ENCODE results near the gene CD96.
"Not testable (repeated sequence)": the region's sequence is repeated elsewhere in the genome, so short reads cannot be mapped to it uniquely, and the experiment has no call there.

CD96 gene

DNA sequence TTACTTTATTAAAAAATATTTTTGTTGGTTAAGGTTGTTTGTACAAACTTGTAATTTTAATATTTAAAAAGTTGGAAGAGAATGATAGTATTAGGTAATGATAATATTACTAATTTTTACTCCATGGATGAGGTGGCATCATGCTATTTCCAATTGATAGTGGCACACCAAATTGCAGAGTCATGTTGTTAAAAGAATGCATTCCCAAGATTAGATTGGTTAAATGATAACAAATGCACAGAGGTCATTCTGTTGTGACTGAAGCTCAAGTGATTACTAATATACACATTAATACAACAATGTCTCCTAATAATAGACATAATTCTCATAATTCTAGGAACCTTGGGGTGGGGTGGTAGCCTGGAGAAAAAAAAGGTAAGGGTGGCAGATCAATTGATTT, 126.3 kb downstream of the CD96 start:
- DNase-seq (ENCODE audit: insufficient read length, low spot score) (no peak), FAIRE-seq (no peak)

DNA sequence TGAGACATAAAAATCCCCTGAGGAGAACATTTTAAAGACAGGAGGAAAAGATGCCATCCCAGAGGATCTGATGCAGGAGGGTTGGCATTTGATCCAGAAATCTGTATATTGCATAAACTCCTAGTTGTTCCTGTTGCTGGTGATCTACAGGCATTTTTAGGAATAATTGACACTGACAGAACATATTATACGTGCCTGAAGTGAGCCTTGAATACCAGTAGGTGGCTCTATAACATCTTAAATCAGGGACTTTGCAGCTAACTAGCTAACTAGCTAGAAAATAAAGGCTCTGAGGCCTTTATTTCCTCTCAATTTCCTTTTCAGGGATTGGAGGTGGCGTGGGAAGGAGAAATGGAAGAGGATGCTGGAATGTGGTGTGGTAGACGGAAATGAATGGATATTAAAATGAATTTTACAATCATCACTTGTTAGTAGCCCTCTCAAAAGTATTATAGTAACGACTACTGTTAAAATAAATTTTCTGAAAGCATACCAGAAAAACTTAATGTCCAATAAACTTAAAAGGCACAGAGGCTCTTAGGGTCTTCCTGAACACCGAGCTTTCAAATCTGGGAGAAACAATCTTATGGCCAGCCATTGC, 127.0 kb downstream of the CD96 start:
- FAIRE-seq (no peak), DNase-seq (ENCODE audit: insufficient read length, low spot score) (peak; percentile 63)

DNA sequence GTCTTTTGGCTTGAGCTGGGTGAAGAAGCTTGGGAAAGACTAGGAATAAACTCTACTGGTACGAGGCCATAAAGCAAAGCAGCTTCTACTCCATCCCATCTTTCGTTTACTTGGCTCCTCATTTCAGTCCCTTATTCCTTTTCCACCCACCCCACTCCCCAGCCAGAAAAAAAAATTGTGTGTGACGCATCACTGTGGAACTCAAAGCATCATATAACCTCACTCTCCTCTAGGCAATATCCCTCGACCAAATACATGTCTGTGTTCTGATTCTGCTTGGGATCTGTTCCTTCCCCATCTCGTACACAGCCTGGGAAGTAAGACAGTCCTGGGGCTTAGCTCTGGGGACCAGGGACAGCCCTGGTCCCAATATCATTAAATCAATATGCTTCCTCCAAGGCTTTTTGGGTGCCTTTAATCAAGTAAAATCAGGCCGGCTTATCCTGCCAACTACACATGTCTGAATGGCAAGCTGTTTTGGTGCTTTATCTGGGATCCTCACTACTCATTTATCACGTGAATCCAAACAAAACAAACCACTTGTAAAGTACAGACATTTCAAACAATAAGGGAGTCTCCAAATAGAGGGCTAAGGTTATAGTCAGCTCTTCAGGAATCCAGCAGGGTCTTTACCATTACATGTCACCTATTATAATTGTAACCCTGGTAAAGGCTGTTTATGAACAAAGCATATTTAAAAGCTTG, 128.1 kb downstream of the CD96 start:
- peak; percentile 93 for FAIRE-seq
- no peak for DNase-seq (ENCODE audit: insufficient read length, low spot score)

DNA sequence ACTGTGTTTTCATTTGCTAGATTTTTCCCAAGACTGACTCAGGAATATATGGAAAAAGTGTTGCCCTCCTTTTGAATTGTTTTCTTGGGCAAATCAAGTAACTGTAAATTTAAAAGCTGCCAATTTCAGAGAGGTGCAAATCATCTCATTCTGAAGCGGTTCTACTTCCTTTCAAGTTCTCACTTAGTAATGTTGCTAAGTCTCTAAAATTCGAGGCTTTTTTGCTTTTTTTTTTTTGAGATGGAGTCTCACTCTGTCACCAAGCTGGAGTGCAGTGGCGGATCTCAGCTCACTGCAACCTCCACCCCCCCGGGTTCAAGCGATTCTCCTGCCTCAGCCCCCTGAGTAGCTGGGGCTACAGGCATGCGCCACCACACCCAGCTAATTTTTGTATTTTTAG, 130.5 kb downstream of the CD96 start:
- not testable (repeated sequence) for DNase-seq (ENCODE audit: insufficient read length, low spot score); FAIRE-seq

DNA sequence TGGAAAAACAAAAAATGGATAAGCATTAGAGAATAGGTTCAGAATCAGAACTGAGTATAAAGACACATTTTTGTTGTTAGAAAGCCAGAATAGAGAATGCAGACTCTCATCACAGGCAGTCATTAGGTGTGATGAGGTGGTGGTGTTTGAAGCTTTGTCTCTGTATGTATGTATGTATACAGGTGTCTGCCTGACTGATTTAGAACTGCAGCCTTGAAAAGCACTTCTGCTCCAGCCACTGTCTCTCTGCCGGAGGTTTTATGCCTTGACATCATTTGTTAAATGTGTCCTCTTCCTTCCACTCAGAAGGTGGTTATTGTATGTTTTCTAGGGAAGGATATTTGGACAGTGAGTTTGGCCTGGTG, 133.8 kb downstream of the CD96 start:
- no peak for DNase-seq (ENCODE audit: insufficient read length, low spot score)
- FAIRE-seq = no peak

DNA sequence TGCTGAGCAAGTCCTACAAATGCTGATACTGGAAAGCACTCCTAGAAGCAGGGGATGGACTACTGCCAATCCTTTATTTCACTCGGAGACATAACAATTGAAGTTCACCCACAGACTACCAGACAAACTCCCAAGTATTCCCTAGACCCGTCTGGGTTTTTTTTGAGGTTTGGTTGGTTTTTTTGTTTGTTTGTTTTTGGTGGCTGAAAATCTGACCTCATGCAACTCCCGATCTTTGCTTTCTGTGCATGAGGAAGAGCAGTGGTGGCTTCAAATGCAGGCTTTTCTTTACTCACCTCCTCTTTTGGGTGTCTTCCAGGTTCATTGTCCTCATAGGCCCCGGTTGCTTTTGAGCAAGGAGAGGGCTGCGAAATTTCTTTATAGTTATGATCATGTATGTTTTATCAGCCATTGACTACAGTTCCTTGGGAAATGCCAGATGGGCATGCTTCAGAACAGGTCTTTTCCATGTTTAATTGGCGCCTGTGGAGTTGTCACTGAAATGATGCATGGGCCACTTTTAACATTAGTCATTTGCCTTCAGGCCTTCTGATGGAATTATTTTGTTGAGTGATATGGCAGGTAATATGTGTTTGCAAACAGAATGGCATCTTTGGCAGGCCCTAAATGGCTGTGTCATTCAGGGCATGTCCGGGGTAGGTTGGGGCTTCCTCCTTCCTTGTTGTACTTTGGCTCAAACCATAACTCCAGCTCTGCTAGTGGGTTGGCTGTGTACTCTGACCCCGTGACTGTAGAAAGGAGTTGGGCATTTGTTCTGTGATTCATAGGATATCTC, 134.4 kb downstream of the CD96 start:
- FAIRE-seq = peak; percentile 49
- DNase-seq (ENCODE audit: insufficient read length, low spot score) = peak; percentile 46

DNA sequence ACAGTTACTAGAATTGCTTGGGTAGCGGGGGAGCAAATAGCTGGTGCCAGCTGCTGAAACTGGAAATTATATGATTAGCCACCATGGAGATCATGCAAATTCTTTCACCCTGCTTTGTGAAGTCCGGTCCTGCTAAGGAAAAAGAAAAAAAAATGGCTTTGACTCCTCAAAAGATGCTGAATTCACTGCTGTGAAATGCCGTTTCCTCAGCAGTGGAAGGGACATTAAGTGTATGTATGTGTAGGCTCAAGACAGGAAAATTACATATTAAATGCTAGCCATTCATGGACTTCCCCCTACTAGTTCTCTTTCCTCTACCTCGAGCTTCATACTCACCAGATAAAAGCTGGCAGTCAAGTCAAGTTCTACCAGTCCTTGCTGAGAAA, 135.0 kb downstream of the CD96 start:
- no peak for FAIRE-seq
- DNase-seq (ENCODE audit: insufficient read length, low spot score) = no peak

DNA sequence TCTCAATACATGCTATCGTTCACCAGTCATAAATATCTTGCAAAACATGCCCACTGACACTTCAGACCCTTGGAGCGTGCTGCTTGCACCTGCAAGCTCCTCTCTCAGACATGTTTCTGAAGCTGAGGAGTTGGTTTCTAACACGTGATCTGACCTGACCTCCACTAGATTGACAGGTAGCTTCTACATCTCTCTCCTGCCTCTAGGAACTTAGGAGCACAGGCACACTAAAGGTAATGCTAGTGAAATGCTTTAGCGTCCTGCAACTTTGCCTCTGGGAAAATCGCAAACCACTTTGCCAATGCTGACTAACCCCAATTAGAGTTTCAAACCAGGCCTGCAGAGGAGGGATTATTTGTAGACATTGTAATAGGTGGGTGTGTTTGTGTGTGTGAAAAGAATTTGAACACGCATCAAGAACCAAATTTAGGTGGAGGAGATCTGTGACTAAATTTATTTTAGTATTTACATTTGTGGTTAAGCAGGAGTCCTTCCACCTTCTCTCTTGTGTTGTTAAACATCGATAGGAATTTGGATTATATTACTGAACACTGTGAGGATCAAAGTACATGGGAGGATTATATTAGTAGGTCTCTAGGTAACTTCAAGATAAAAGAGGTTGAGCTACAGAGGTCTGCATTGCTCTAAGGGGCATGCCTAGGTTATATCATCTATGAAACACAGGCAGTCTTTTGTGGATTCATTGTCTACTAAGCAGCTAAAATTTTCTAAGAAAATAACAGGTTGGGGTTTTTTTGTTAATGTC, 139.8 kb downstream of the CD96 start:
- FAIRE-seq (no peak), DNase-seq (ENCODE audit: insufficient read length, low spot score) (no peak)

DNA sequence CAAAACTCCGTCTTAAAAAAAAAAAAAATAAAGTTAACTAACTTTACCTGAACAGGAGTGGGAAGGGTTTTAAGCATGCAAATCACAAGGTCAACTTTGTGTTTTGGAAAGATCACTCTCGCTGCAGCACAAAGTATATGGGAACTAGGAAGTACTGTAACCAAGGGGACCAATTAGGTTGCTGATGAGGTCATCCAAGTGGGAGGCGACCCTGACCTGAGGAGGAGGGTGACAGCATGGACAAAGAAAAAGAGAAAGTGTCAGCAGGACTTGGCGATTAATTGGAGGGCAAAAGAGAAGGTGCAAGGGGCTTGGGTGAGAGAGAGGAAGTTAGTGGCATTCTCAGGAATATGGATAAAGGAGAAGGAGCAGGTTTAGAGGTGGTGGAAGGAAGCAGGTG, 142.6 kb downstream of the CD96 start:
- FAIRE-seq = no peak
- no peak for DNase-seq (ENCODE audit: insufficient read length, low spot score)

DNA sequence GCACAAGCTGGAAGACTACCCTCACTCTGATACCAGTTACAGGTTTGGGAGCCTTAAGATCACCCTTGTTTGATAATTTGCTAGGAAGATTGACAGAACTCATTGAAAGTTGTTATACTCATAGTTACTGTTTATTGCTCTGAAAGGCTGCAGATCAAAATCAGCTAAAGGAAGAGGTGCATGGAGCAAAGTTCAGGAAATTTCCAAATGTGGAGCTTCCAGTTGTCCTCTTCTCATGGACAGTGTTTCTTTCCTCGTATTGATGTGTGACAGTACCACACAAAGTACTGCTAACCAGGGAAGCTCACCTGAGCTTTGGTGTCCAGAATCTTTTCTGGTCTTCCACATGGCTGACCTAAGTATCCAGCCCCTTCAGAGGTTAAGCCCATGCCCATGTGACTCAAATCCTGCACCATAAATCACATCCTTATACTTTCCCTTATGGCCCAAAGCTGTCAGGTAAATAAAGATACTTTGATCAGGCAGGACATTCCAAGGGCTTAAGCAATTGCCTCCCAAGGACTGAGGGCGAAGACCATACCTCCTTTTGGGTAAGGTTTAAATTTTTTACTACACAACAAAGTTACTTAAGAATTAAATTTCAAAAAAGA, 146.3 kb downstream of the CD96 start:
- FAIRE-seq = no peak
- no peak for DNase-seq (ENCODE audit: insufficient read length, low spot score)

DNA sequence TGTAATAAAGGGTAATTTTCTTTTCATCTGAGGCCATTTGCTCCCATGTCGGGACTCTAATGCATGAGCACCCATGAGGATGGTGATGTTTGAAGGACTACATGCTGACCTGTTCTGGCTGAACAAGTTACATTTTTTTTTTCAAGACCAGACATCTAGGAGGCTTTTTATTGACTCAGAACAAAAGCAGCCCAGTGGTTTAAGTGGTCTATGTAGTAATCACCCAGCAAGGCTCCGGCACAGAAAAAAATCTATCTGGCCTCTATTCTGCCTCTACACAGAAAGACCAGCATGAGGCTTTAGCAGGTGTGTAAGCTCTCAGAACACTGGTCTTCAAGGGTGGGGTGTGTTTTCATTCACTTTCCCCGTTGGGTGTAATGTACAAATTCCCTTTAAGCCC, 148.2 kb downstream of the CD96 start:
- DNase-seq (ENCODE audit: insufficient read length, low spot score) = no peak

DNA sequence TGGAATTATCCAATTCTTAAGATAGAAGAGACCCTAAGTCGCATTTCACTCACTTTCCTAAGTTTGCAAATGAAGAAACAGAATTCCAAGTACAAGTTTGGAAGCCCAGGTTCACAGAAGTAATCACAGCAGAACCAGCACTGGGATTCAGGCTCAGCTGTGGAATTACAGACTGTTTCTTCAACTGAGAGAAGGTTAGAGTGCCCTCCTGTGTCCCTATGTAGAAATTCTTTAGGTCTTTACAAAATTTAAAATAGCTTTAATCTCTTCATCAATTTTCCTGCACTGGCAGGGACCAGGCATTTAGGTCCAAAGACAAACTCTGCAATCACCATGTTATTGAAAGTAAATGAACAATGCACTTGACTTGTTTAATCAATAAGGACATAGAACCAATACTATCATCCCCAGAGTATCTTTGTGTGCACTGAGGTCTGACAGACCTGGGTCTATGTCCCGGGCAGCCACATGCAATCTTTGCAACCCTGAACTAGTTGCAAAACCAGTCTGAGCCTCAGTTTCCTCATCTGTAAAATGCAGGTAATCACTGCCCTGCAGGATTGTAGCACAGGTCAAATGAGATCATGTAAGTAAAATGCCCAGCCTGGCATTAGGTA, 149.4 kb downstream of the CD96 start:
- FAIRE-seq (no peak), DNase-seq (ENCODE audit: insufficient read length, low spot score) (no peak)

More for the DNA sequence above, 148.2 kb downstream of the CD96 start:
- no peak for FAIRE-seq

DNA sequence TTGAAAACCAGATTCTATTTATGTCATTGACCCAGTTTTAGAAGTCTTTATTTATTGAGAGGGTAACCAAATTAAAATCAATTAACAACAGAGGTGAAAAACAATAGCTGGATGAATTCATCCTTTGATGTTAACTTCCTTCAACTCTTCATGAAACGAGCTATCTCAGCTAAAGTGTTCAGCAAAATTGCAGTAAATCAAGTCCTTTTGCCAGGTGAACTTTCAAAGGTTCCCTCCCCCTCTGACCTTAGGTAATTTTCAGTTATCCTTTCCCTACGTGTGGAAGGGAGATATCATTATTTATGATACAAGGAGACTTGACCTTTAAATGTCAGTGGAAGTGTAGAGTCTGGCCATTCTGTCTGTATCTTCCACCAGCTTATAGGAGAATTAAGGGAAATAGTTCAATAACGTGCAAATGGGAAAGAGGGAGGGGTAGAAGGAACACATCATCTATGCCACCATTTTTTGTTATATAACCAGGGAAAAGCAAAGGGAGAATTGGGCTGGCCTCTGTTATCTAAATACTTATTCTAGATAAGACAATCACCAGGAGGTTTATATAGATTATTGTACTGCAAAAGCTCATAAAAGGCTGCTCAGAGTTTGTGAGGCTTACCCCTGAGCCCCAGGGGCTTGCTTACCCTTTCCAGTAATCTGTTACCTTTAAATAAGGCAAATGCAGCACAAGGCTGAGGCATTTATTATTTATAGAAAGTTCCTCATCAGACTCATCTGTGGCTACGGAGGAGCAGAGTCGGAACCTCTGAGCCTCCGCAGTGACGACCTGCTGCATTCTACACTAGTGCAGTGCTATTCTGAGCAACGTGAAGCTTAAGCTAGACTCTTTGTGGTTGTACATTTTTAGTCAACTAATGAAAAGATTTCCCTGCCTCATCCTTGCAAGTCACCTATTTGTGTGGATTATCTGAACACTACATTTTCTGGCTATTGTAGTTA, 150.9 kb downstream of the CD96 start:
- FAIRE-seq (no peak), DNase-seq (ENCODE audit: insufficient read length, low spot score) (no peak)

DNA sequence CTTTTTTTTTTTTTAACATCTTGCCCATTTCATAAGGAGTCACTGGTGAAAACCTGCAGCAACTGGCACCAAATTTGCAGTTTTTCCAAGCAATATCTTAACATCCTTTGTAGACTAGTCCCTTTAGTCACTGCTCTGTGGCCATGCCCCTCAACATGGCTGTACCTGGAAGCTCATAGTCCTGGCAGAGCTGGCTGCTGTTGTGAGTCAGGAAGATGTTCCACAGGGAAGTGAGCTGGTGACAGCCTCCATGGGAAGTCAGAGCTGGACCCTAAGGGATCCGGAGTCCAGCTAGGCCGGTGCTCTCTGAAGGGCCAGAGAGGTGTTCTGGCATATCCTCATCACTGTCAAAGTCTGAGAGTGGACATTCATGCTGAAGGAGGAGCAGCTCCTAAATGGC, 152.5 kb downstream of the CD96 start:
- no peak for FAIRE-seq
- DNase-seq (ENCODE audit: insufficient read length, low spot score) = no peak

DNA sequence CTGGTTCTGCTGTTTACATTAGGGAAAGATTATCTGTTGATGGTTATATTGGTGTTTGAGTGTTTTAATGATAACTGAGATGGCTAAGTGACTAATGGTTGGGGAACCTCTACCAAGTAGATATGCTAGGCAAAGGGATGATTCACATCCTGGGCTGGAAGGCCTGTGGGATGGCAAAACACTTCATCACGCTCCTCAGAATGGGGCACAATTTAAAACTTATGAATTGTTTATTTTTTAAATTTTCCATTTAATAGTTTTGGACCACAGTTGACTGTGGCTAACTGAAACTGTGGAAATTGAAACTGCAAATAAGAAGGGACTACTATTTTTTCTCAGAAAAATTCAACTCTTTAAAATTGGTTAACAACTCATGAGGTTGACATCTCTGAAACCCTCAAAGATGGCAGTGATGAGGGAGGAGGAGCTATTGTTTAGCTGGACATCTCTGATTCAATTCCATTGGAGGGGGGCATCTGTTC, 153.7 kb downstream of the CD96 start:
- DNase-seq (ENCODE audit: insufficient read length, low spot score) (no peak), FAIRE-seq (peak; percentile 16)

DNA sequence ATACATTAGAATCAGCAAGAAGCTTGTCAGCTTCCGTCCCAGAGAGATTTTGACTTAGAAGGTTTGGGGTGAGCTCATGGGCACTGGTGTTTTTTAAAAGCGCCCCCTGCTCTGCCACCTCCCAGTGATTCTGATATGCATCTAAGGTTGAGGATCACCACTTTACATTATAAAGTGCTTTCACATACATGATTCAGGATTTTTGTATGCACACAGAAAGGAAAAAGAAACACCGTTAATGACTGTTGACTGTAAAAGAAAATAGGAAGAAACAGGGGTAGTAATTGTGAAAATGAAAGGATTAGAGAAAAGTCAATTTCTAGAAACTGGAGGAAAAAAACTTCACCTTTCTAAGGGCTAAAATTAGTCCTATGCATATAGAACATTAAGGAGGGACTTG, 158.1 kb downstream of the CD96 start:
- no peak for DNase-seq (ENCODE audit: insufficient read length, low spot score)
- no peak for FAIRE-seq

DNA sequence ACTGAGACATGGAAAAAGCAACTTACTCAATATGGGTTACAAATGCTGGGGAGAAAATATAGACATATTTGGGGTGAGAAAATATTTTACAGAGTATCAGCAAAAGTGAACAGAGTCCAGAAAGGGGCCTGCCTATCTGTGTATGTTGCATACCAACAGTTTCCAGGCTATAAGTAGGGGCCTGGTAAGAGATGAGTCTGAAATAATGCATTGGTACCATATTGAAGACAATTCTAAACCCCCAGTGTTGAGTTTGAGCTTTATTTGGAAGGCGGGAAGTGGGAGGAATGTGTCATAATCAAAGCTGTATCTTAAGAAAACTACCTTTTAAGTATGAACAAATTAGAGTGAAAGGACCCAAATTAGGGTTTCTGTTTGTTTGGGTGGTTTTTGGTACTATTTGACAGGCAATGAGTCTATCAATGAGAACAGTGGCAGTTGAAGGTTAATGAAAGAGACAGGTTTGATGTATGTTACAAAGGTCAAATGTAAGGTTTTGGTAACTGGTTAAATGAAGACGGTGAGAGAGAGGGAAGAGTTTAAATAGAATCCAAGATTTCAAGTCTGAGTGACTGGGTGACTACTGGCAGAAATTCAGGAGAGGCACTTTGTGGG, 159.4 kb downstream of the CD96 start:
- DNase-seq (ENCODE audit: insufficient read length, low spot score) (no peak), FAIRE-seq (no peak)
